MM.1S (cell line): ENCODE data around the gene ESYT1.
A peak's percentile ranks its signal among the peaks of the same experiment; 100 is the strongest.

Experiments used
- DNase-seq: peaks from one replicate; pipeline ENCODE4 v3.0.0-alpha.2; 2015
- H2AFZ ChIP-seq: fragments of 300-600 bp; sonication (generic); 2 replicates; pipeline ENCODE4 v1.6.0; 2016; ENCODE audit warnings: antibody characterized with exemption, low read length
- H3F3A ChIP-seq: fragments of 300-600 bp; sonication (generic); 2 replicates; pipeline ENCODE4 v1.6.1; 2016; ENCODE audit warnings: mild to moderate bottlenecking, antibody characterized with exemption, low read length, moderate library complexity, mixed read lengths; ENCODE audit not compliant: insufficient read depth
- H3K27ac ChIP-seq: fragments of 300-600 bp; sonication (generic); 2 replicates; pipeline ENCODE4 v1.5.1; 2016; ENCODE audit warnings: mild to moderate bottlenecking, low read length
- H3K27me3 ChIP-seq: fragments of 300-600 bp; sonication (generic); replicated peaks from 2 replicates; pipeline ENCODE4 v1.6.0; 2016; ENCODE audit warnings: low read length; ENCODE audit not compliant: insufficient read depth
- H3K36me3 ChIP-seq: fragments of 300-600 bp; sonication (generic); replicated peaks from 2 replicates; pipeline ENCODE4 v1.6.1; 2016; ENCODE audit warnings: mild to moderate bottlenecking, low read length, mixed read lengths; ENCODE audit not compliant: insufficient read depth
- H3K4me1 ChIP-seq: fragments of 300-600 bp; sonication (generic); 2 replicates; pipeline ENCODE4 v1.6.1; 2016; ENCODE audit warnings: low read length, mixed read lengths
- H3K4me2 ChIP-seq: fragments of 300-600 bp; sonication (generic); 2 replicates; pipeline ENCODE4 v1.6.0; 2016; ENCODE audit warnings: low read depth, low read length
- H3K4me3 ChIP-seq: fragments of 300-600 bp; sonication (generic); 2 replicates; pipeline ENCODE4 v1.5.1; 2016; ENCODE audit warnings: low read length, mixed read lengths
- H3K79me2 ChIP-seq: fragments of 300-600 bp; sonication (generic); 2 replicates; pipeline ENCODE4 v1.6.1; 2016; ENCODE audit warnings: mixed run types, low read length, mixed read lengths
- H3K9ac ChIP-seq: fragments of 300-600 bp; sonication (generic); 2 replicates; pipeline ENCODE4 v1.6.1; 2016; ENCODE audit warnings: low read length, mixed read lengths
- H3K9me2 ChIP-seq: fragments of 300-600 bp; sonication (generic); replicated peaks from 2 replicates; pipeline ENCODE4 v1.6.1; 2016; ENCODE audit warnings: mild to moderate bottlenecking, low read length, mixed read lengths; ENCODE audit not compliant: insufficient read depth
- H3K9me3 ChIP-seq: fragments of 300-600 bp; sonication (generic); replicated peaks from 2 replicates; pipeline ENCODE4 v1.6.1; 2016; ENCODE audit warnings: mild to moderate bottlenecking, low read length, mixed read lengths; ENCODE audit not compliant: insufficient read depth
- H4K20me1 ChIP-seq: fragments of 300-600 bp; sonication (generic); 2 replicates; pipeline ENCODE4 v1.6.1; 2016; ENCODE audit warnings: mild to moderate bottlenecking, low read length, moderate library complexity, mixed read lengths; ENCODE audit not compliant: insufficient read depth
- CTCF ChIP-seq: fragments of 300-600 bp; sonication (generic); IDR thresholded peaks from 2 replicates; pipeline ENCODE4 v1.5.1; 2016; ENCODE audit warnings: antibody characterized with exemption, low read length, mixed read lengths
- EZH2 ChIP-seq: fragments of 300-600 bp; sonication (generic); optimal IDR thresholded peaks from 2 replicates; pipeline ENCODE3; 2017; ENCODE audit warnings: low read depth, mild to moderate bottlenecking, antibody characterized with exemption, low read length, mixed read lengths
- EZH2phosphoT487 ChIP-seq: fragments of 300-600 bp; sonication (generic); IDR thresholded peaks from 2 replicates; pipeline ENCODE4 v1.6.1; 2018; ENCODE audit warnings: antibody characterized with exemption, low read length

Gene ESYT1

DNA sequence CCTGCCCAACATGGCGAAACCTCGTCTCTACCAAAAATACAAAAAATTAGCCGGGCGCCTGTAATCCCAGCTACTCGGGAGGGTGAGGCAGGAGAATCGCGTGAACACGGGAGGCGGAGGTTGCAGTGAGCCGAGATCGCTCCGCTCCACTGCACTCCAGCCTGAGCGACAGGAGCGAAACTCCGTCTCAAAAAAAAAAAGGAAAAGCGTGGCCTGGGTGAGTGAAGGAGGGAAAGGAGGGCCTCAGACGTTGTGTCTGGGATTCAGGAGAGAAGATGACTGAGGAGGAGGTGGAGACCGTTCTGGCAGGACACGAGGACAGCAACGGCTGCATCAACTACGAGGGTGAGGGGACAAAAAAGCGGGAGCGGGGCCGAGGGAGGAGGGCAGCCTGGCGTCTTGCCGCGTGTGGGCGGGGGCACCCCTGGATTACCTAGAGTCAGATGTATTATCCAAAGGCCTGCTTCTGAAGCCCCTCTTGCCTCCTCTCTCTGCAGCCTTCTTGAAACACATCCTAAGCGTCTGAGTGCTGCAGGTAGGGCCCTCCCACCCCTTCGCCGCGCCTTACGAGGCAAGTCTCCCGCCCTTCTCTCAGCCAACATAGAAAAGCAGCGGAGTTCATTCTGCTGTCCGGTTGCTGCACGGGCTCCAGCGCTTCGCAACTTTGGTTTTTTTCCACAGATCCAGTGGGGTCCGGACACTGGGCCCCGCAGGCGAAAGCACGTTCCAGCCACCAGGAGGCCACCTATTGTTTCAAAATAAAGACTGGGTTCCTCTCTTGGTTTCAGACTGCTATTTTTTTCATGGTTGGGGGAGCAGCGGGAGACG lies 29.3 kb downstream of the ESYT1 start:
- Histone ChIP-seq H3K4me3 (peak overlapping the region; percentile 68), H3K9ac (peak overlapping the region; percentile 79), H3K9me2 (no peaks in the 10 kb centered on the region), H3K4me1 (peaks cover 26% of the 10 kb centered on the region), H3K4me2 (peak overlapping the region; percentile 93), H3K27me3 (no peaks in the 10 kb centered on the region), H3K9me3 (no peaks in the 10 kb centered on the region), H3K27ac (peak overlapping the region; percentile 80; the same call in 1 of the 2 replicates), H3K36me3 (peaks cover 9% of the 10 kb centered on the region; the same call in 1 of the 2 replicates), H4K20me1 (peaks cover 3% of the 10 kb centered on the region; the same call in 1 of the 2 replicates), H2AFZ (peak overlapping the region; percentile 78), H3K79me2 (peaks cover 57% of the 10 kb centered on the region), H3F3A (peaks cover 36% of the 10 kb centered on the region)
- peak; percentile 83 for DNase-seq
- no peak for TF ChIP-seq EZH2
- TF ChIP-seq CTCF: peak; percentile 67

DNA sequence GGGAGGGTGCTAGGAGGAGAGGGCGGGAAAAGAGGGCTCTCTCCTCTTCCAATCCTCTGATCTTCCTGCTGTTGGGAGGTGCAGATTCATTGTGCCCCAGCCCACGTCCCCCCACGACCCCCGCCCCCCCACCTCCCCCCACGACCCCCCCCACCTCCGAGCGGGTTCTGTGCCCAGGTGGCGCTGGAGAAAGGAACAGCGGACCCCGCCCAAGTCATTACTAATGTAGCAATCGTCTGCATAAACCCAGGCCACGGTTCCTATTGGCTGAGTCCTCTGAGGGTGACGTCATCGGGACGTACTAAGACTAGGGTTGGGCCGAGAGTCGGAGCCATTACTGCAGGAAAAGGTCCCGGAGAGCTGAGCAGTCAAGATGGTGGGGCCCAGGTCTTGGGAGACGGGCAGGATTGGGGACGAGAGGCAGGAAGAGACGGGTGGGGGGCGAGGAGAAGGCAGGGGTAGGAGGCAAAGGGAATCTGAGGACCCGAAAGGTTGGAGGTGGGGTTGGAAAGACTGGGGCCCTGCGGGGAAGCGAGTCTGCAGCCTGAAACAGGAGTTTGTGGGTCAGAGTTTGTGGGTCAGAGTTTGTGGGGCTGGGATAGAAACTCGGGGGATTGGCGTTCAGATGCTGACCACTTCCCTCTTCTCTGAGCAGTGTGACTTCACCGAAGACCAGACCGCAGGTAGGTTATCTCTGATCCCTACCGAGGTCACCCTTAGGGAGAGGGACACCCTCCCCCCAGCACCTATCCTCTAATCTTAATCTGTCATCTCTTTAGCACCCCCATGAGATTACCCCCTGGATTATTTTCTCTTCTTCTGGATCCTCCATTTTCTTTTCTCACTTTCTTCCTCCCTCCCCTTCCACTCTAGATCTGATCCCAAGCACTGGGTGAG lies 30.2 kb downstream of the ESYT1 start, which contains the start of gene MYL6:
Gene MYL6 (plus strand): TSS at position 331 of the 897 bp plus-strand sequence. CDS start 43 bp downstream, at position 374.
- peaks cover 41% of the 10 kb centered on the region for H3F3A ChIP-seq
- H3K27ac ChIP-seq: peak within 1 kb of the TSS; percentile 86
- H2AFZ ChIP-seq: peak within 1 kb of the TSS; percentile 78
- peaks cover 21% of the 10 kb centered on the region for H3K4me1 ChIP-seq
- H4K20me1 ChIP-seq: peaks cover 3% of the 10 kb centered on the region; the same call in 1 of the 2 replicates
- H3K4me2 ChIP-seq: peak within 1 kb of the TSS; percentile 93
- peaks cover 9% of the 10 kb centered on the region; the same call in 1 of the 2 replicates for H3K36me3 ChIP-seq
- H3K9me2 ChIP-seq: no peaks in the 10 kb centered on the region
- no peaks in the 10 kb centered on the region for H3K27me3 ChIP-seq
- H3K4me3 ChIP-seq: peak within 1 kb of the TSS; percentile 69
- TF ChIP-seq CTCF (no peak), EZH2phosphoT487 (no peak), EZH2 (no peak)
- no peaks in the 10 kb centered on the region for H3K9me3 ChIP-seq
- peak within 1 kb of the TSS; percentile 90 for H3K9ac ChIP-seq
- peaks cover 53% of the 10 kb centered on the region for H3K79me2 ChIP-seq
- DNase-seq: peak; percentile 99

DNA sequence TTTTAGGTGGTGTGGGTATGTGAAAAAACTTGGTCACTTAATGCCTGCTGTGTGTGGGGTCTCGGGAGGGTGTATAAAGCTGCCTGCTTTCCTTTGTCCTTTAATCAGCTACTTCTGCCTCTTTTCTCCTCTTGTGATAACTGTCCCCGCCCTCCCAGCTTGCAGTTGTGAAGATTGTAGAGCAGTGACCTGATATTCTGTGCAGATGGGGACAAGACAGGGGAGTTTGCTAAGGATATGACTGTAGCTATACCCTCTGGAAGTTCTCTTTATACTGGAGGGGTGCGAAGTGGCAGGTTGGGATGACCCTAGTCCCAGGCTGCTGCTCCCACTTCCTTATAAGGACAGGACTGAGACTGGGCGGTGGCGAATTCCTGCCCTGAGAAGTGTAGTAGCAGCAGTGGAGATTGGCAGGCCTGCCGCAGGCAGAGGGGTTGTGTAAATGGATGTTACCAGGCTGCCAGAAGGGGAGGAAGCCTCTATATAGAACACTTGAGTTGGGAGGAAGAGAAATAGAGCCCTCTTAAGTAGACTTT lies 30.9 kb downstream of the ESYT1 start:
- Histone ChIP-seq H3K9me2 (no peaks in the 10 kb centered on the region), H3K9ac (peak overlapping the region; percentile 90), H3K27ac (peak overlapping the region; percentile 86; the same call in 1 of the 2 replicates), H4K20me1 (peaks cover 3% of the 10 kb centered on the region; the same call in 1 of the 2 replicates), H2AFZ (no peak overlapping the region), H3K4me3 (peak overlapping the region; percentile 69), H3F3A (peaks cover 48% of the 10 kb centered on the region), H3K79me2 (peaks cover 50% of the 10 kb centered on the region), H3K4me2 (peak overlapping the region; percentile 92), H3K36me3 (peaks cover 9% of the 10 kb centered on the region; the same call in 1 of the 2 replicates), H3K4me1 (peaks cover 18% of the 10 kb centered on the region), H3K27me3 (no peaks in the 10 kb centered on the region), H3K9me3 (no peaks in the 10 kb centered on the region)
- peak; percentile 22 for DNase-seq
- TF ChIP-seq EZH2: no peak
